Measurements from ENCODE around the gene ARID3A. TPM values are rescaled to one million over a fixed set of nuclear protein-coding genes. Genes with fewer than 3 reads are reported as not detected.

Gene ARID3A
- total RNA-seq, 1 donor from 2014 or later, result 7.8 TPM

DNA sequence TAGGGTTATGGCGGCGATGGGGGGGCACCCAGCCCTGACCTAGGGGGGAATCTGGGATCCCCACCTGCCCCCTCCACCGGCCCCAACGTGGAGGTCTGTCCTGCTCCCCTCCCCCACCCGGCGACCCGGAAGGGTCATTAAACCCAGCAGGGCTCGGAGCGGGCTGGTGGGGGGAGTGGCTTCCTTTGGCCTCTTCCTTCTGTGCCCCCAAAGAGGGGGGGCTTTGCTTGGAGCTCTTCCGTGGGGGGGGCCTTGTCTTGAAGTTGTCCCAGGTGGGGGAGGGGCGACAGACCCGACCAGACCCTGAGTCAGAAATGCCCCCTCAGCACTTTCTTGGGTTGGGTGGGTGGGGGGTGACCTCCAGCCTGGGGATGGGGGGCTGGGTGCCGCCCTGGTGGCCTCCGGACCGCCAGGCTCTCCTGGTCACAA is 1.5 kb downstream of the ARID3A start:
- intact Hi-C loops (cut with DNase I), result loop anchor here (5.0 to 10.0 kb wide), 2 partner anchors 167 to 315 kb away; partner anchors contain the start of genes ATP5F1D and POLR2E
- DNase-seq (ENCODE audit: low spot score), result no peak

DNA sequence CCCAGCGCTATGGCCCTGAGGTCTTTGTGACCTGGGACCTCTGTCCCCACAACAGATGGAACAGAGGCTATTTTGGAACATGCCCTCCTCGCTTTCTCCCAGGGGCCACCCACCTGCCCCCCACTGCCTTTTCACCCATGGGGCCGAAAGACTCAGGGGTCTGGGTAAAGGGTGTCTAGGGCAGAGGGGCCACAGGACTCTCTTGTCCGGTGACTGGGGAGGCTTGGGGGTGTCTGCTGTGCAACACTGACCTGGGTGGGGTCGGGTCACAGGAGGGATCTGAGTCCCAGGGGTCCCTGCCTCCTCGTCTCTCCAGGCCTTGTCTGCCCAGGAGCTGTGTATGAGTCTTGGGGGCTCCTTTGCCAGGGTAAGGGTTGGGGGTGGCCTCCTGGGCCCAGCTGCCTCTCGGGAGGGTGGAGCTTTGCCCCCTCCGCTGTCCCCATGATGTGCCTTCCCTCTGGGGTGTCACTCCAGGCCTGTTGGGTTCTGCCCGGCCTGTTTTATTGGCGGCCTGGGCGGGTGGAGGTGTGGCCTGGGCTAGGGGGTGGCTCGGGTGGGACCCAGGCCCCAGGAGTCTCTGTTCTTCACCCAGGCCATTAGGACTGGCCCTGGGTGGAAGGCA is 2.1 kb downstream of the ARID3A start:
- intact Hi-C loops (cut with DNase I), result loop anchor here (5.0 to 10.0 kb wide), 2 partner anchors 167 to 314 kb away; partner anchors contain the start of genes ATP5F1D and POLR2E
- no peak for DNase-seq (ENCODE audit: low spot score)

DNA sequence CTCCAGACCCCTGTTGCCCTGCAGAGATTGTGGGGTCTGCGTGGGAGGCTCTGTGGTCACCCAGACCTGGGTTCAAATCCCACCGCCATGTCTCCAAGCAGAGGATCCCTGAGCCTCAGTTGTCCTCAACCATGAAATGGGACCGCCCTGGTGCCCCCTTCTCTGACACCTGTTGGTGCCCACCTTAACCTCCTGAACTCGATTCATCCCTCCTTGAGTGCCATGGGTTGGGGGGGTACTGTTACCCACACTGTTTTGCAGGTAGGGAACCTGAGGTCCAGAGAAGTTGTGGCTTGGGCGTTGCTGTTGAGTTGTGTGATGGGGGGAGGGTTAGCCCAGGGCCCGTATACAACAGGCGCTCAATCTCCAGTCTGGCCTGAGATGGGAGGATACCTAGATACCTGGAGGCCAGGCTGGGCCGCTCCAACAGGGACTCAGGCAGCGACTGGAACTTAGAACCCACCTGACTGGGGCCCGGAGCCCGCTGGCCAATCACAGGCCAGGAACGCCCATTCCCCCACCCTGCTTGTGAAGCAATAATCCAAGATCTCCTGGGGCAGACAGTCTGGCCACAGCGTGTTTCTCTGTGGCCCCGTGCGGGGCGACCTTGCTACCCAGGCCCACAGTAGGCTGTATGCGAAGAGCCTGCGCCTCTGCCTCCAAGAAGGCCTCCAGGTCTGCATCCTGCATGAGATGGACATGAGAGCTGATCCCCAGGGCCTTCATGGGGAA is 2.8 kb downstream of the ARID3A start:
- intact Hi-C loops (cut with DNase I), result loop anchor here (5.0 to 10.0 kb wide), 2 partner anchors 166 to 314 kb away; partner anchors contain the start of genes ATP5F1D and POLR2E
- DNase-seq (ENCODE audit: low spot score), result no peak

DNA sequence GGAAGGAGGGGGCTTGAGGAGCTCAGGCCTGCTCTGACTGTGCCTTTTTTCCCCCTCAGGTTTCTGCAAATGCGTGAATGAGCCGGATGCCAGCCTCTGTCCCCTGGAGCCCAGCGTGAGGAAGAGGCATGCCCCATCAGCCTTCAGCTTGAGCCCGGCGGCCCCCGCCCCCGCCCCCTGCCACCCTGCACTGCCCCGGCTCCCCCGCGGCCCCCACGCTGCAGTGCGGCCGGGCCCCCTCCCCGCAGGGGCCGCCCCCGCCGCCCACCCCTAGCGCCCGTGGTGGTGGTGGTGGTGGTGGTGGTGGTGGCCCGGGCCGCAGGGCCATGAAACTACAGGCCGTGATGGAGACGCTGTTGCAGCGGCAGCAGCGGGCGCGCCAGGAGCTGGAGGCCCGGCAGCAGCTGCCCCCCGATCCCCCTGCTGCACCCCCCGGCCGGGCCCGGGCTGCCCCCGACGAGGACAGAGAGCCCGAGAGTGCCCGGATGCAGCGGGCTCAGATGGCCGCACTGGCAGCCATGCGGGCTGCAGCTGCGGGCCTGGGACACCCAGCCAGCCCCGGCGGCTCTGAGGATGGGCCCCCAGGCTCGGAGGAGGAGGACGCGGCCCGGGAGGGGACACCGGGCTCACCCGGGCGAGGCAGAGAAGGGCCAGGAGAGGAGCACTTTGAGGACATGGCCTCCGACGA is 3.5 kb downstream of the ARID3A start:
- DNase-seq (ENCODE audit: low spot score), result no peak

DNA sequence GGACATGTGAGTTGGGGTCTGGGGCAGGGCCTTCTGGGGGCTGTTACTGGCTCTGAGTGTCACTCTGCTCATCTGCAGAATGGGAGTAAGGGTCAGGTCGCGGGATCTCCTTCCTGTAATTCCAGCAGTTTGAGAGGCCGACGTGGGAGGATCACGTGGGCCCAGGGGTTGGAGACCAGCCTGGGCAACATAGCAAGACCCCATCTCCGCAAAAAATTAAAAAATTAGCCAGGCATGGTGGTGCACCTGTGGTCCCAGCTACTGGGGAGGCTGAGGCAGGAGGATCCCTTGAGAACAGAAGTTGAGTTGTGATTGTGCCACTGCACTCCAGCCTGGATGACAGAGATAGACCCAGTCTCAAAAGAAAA is 4.0 kb downstream of the ARID3A start:
- no peak for DNase-seq (ENCODE audit: low spot score)
- intact Hi-C loops (cut with DNase I), result loop anchor here (5.0 to 10.0 kb wide), 2 partner anchors 165 to 312 kb away; partner anchors contain the start of genes ATP5F1D and POLR2E

More for the DNA sequence above, 3.5 kb downstream of the ARID3A start:
- intact Hi-C loops (cut with DNase I), result loop anchor here (5.0 to 10.0 kb wide), 2 partner anchors 165 to 313 kb away; partner anchors contain the start of genes ATP5F1D and POLR2E

DNA sequence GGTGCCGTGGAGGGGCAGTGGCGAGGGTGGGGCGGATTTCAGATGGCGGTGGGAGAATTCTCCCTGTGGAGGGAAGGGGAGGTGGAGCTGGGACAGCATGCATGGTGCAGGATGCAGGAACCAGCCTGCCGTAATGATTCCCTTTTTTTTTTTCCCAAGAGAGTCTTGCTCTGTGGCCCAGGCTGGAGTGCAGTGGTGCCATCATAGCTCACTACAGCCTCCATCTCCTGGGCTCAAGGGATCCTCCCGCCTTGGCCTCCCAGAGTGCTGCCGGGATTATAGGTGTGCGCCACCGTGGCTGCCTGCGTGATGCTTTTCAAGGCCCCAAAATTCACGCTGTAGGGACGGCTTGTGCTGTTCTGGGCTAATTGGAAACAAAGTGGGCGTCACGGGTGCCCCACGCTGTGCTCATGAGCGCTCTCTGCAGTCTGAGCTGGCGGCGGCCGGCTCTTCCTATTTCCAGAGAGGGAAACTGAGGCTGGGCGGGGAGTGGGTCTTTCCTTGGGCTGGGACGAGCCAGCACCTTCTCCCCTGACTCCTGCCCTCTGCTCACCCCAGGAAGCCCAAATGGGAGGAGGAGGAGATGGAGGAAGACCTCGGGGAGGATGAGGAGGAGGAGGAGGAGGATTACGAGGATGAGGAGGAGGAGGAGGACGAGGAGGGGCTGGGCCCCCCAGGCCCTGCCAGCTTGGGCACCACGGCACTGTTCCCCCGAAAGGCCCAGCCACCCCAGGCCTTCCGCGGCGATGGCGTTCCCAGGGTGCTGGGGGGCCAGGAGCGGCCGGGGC is 6.2 kb downstream of the ARID3A start:
- no peak for DNase-seq (ENCODE audit: low spot score)
- intact Hi-C loops (cut with DNase I), result no loop called here

DNA sequence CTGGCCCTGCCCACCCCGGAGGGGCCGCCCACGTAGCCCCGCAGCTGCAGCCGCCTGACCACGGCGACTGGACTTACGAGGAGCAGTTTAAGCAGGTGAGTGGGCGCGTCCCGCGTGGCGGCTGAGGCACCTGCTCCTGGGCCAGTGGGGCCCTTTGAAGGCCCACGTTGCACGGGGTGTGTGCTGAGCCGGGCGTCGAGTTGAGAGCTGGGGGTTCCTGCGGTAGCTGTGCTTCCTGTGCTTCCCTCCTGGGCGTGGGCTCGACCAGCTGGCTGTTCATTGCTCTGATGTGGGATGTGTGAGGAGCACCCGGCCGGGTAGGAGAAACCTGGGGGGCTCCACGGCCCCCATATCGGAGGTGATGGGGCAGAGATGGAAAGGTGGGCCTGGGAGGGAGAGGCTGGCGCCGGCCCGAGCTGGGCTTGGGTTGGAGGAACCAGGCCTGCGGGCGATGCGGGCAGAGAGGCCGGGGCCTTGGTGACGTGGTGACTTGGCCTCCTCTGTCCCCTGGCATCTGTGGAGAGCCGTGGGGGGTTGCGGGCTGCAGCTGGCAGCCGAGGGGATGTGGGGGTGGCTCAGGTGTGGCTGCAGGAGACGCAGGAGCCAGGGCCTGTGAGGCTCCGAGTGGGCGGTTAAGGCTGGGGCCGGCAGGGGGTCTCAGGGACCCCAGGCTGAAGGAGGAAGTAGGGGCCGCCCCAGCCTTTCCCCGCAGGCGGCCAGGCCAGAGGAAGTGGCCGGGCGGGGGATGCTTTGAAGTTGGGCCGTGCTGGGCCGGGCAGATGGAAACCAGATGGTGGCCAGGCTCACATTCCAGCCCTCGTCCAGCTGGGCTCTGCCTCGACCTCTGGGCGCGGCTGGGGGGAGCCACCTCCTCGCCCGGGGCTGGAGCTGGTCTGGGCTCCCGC is 7.1 kb downstream of the ARID3A start:
- peak; percentile 84 for DNase-seq (ENCODE audit: low spot score)
- intact Hi-C loops (cut with DNase I), result no loop called here

DNA sequence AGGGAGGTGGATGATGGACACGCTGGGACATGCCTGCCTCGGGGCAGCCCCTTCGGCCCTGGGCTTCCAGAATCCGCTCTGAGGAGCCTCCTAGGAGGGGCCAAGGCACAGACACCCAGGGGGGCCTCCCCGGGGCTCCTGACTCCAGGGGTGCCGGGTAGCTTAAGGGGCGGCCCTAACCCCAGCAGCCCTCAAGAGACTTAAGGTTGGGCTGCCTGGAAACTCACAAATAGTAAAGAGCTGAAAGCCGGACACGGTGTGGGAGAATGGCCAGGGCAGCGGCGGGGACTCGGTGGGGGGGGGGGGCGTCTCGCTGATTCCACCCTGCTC is 7.7 kb downstream of the ARID3A start:
- intact Hi-C loops (cut with DNase I), result no loop called here
- DNase-seq (ENCODE audit: low spot score), result no peak

DNA sequence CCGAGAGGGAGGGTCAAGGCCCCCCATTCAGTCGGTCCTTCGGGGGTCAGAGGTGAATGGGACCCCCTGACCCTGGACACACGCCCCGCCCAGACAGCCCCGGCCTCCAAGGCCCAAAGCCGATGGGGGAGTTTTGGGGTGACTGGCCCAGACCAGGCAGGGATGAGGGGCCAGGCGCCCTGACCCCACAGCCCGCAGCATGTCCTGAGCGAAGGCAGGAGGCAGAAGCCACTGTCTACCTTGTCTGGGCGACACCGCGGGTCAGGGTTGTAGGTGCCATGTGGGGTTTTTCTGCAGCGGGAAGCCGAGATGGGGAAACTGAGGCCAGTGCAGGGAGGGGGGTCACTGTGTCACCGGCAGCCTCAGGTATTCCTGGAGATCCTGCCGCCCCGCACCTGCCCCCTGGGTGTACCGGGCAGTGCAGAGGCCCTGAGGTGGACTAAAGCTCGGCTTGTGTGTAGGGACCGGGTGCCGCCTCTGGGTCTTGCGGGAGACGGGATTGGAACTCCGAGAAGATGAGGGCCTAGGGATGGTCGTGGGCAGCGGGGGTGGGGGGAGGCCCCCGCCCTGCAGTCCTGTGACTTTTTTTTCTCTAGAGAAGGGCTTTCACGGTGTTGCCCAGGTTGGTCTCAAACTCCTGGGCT is 8.5 kb downstream of the ARID3A start:
- DNase-seq (ENCODE audit: low spot score), result no peak
- intact Hi-C loops (cut with DNase I), result no loop called here

DNA sequence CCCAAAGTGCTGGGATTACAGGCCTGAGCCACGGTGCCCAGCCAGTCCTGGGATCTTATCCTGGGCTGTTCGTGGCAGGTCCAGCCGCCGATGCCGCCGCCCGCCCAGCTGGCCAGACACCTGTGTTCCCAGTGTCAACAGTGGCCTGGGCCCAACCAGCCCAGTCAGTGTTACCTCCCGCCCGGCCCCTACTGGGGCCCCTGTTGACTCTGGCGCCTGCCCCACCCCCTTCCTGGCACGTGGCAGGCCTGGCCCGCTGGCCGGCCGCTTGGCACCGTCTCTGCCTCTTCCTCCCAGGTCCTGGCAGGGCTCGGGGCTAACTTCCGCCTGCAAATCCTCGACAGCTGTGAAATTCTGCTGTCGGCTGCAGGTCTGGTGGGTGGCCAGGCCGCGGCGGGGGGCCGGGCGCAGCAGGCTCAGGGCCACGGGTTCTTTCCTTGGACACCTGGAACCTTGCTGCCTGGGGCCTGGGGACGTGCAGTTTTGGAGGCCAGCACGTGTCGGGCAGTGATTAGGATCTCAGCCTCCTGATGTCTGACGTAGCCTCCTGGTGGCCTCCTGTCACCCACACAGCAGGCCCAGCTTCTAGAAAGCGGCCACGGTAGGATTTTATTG is 9.1 kb downstream of the ARID3A start:
- peak; percentile 92 for DNase-seq (ENCODE audit: low spot score)
- intact Hi-C loops (cut with DNase I), result no loop called here

DNA sequence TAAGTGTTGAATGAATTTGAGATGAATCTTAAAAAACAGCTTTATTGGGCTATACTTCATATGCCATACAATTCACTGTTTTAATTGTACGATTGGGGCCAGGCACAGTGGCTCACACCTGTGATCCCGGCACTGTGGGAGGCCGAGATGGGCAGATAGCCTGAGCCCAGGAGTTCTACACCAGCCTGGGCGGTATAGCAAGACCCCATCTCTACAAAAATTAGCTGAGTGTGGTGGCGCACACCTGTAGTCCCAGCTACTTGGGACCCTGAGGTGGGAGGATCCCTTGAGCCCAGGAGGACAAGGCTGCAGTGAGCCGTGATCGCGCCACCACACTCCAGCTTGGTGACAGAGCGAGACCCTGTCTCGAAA is 10.3 kb downstream of the ARID3A start:
- intact Hi-C loops (cut with DNase I), result no loop called here
- DNase-seq (ENCODE audit: low spot score), result no peak

DNA sequence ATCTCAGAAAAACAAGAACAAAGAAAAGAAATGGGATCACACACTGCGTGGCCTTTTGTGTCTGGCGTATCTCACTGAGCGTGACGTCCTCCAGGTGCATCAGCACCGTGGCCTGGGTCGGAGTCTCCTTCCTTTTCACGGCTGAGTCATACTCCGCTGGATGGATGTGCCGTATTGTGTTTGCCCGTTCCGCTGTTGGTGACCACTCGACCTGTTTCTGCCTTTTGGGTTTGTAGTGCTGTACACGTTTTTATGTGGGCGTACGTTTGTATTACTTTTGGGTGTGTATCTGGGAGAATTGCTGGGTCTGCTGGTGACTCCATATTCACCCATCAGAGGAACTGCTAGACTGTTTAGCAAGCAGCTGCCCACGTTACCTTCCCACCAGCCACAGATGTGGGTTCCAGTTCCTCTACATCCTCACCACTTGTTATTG is 11.4 kb downstream of the ARID3A start:
- no peak for DNase-seq (ENCODE audit: low spot score)
- intact Hi-C loops (cut with DNase I), result no loop called here

DNA sequence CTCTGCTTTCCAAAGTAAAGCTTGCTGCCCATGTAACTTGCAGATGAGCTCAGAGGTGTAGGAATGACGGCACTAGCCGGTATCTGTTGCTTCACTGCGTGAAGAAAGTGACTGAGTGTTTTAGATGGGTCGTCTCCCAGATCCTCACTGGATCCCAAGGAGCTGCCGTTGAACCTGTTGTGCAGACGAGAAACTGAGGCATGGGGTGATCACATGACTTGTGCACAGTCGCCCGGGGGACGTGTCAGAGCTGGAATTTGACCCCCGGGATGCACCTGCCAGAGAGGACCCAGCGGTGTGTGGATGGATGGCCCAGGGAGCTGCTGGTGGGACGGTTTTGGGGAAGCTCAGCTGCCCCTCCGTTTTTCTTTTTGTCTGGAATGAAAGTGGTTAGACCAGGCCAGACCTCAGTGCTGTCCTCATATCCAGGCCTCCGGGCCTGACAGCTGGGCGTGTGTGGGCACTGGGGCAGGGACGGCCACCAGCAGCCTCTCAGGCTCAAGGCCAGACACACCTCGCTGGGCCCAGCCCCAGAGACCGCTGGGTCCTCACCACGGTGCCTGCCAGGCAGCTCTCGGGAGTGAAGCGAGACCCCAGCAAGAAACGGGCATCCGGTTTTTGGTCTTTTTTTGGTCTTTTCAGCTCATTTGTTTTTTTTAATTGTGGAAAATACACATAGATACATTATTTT is 12.5 kb downstream of the ARID3A start:
- no peak for DNase-seq (ENCODE audit: low spot score)
- intact Hi-C loops (cut with DNase I), result no loop called here

DNA sequence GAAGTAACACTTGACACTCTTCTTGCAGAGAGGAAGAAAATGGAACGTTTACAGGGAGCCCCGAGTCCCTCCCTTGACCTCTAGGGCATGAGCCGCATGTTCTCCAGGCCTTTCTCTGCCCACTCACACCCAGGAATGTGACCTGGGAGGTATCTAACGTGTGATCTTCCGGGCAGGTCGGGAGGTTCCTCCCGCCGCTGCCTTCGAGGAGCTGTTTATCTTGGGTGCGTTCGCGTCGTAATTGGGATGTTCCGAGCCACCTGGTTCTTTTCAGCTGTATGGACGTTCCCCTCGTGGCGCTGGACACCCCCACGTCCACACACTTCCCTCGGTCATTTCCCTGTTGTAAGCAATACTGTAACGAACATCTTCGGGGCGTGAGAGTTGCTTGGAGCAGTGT is 13.6 kb downstream of the ARID3A start:
- no peak for DNase-seq (ENCODE audit: low spot score)
- intact Hi-C loops (cut with DNase I), result no loop called here

DNA sequence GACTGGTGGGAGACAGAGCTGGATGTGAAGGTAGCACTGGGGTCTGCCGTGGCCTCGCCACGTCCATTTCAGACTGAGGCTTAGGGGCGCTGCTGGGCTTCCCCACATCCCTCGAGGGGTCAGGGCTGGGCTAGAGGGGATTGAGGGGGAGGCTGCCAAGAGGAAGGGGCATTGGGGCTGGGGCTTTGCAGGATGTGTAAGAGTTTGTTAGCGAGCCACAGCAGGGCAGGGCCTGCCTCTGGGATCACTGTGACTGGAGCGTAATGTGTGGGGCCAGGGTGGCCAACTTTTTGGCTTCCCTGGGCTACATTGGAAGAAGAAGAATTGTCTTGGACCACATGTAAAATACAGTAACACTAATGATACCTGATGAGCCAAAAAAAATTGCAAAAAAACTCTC is 14.1 kb downstream of the ARID3A start:
- intact Hi-C loops (cut with DNase I), result no loop called here
- no peak for DNase-seq (ENCODE audit: low spot score)

DNA sequence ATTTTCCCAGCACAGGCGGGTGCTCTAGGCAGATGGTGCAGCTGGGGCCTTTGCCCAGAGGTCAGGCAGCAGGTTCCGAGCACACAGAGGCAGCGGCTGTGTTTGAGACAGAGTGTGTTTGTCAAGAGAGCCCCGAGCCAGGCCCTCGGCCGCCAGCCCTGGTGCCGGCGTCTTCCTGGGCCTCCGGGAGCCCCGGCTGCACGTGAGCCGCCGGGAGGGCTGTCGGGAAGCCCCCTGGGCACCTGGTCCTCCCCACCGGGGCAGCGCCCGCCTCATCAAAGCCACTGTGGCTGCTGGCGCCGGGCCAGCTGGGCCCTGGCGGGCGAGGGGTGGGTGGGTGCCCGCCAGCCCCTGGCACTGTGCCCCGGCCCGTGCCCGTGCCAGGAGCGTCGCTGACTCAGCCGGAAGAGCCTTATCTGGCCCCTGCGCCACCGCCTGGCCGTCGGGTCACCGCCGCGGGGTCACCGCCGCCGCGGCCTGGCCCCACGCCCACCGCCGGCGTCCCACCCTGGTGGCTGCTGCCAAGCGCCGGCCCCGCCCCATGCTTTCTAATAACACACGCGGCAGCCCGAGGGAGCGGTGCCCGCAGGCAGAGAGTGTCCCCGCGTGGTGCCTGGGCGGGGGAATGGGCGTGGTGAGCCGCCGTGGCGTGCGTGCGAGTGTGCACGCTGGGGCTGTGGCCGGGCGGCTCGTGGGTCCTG is 14.9 kb downstream of the ARID3A start:
- DNase-seq (ENCODE audit: low spot score), result peak; percentile 82
- intact Hi-C loops (cut with DNase I), result no loop called here

Data from cardiac septum (tissue), 1 donor.